OCI-LY7 (cell line): ENCODE data around the gene CCDC27.

Source experiments
- EZH2phosphoT487 ChIP-seq: fragments of 200-600 bp; sonication (generic); IDR thresholded peaks from 2 replicates; pipeline ENCODE4 v1.6.1; 2018; ENCODE audit warnings: low read depth, borderline replicate concordance, mild to moderate bottlenecking, mixed run types, antibody characterized with exemption, low read length, moderate library complexity, mixed read lengths
- TF ChIP-seq, protein P1 (sequence below): fragments of 200-600 bp; sonication (generic); conservative IDR thresholded peaks from 2 replicates; pipeline ENCODE4 v1.5.1; 2014; ENCODE audit warnings: mild to moderate bottlenecking, antibody characterized with exemption, low read length, moderate library complexity, mixed read lengths

- TF ChIP-seq, protein P1, sequence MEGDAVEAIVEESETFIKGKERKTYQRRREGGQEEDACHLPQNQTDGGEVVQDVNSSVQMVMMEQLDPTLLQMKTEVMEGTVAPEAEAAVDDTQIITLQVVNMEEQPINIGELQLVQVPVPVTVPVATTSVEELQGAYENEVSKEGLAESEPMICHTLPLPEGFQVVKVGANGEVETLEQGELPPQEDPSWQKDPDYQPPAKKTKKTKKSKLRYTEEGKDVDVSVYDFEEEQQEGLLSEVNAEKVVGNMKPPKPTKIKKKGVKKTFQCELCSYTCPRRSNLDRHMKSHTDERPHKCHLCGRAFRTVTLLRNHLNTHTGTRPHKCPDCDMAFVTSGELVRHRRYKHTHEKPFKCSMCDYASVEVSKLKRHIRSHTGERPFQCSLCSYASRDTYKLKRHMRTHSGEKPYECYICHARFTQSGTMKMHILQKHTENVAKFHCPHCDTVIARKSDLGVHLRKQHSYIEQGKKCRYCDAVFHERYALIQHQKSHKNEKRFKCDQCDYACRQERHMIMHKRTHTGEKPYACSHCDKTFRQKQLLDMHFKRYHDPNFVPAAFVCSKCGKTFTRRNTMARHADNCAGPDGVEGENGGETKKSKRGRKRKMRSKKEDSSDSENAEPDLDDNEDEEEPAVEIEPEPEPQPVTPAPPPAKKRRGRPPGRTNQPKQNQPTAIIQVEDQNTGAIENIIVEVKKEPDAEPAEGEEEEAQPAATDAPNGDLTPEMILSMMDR: no peak
- no peak for TF ChIP-seq EZH2phosphoT487
Measured at GRCh38 chr1:3816331-3817137, 64.3 kb downstream of the CCDC27 start.
